Osteoblast (primary cell): ENCODE results near the gene SLC35A2. TPM values are rescaled to one million over a fixed set of nuclear protein-coding genes. Genes with fewer than 3 reads are reported as not detected.
A peak's percentile ranks its signal among the peaks of the same experiment; 100 is the strongest.

Source experiments
- DNase-seq: peaks from one replicate; pipeline ENCODE4 v3.0.0; 2011; ENCODE audit warnings: low spot score, mixed read lengths; ENCODE audit not compliant: insufficient read length; ENCODE audit errors: missing footprints
- H2AFZ ChIP-seq: 2 replicates; pipeline ENCODE4 v1.6.0; 2011; ENCODE audit warnings: mild to moderate bottlenecking, low read length
- H3K27ac ChIP-seq: 2 replicates; pipeline ENCODE4 v1.5.1; 2011; ENCODE audit warnings: mild to moderate bottlenecking, low read depth, low read length, moderate library complexity
- H3K27me3 ChIP-seq: 2 replicates; pipeline ENCODE4 v1.6.0; 2012; ENCODE audit warnings: mild to moderate bottlenecking, control low read depth, inconsistent platforms, low read length, moderate library complexity; ENCODE audit not compliant: insufficient read depth
- H3K36me3 ChIP-seq: 2 replicates; pipeline ENCODE4 v1.5.1; 2011; ENCODE audit warnings: mild to moderate bottlenecking, low read length, control low read depth, moderate library complexity; ENCODE audit not compliant: insufficient read depth
- H3K4me1 ChIP-seq: 2 replicates; pipeline ENCODE4 v1.5.1; 2011; ENCODE audit warnings: mild to moderate bottlenecking, low read length, control low read depth, moderate library complexity; ENCODE audit not compliant: insufficient read depth
- H3K4me2 ChIP-seq: 2 replicates; pipeline ENCODE4 v1.6.0; 2011; ENCODE audit warnings: mild to moderate bottlenecking, low read length; ENCODE audit not compliant: insufficient read depth
- H3K4me3 ChIP-seq: fragments of 200-600 bp; sonication (generic); 3 replicates; pipeline ENCODE4 v1.5.1; 2012; ENCODE audit warnings: mild to moderate bottlenecking, low read length, inconsistent platforms; ENCODE audit not compliant: insufficient read depth
- H3K79me2 ChIP-seq: 2 replicates; pipeline ENCODE4 v1.6.0; 2012; ENCODE audit warnings: mild to moderate bottlenecking, low read length, control low read depth, inconsistent platforms; ENCODE audit not compliant: insufficient read depth
- H3K9me3 ChIP-seq: 2 replicates; pipeline ENCODE4 v1.5.1; 2011; ENCODE audit warnings: low read depth, low read length, control low read depth
- H4K20me1 ChIP-seq: 2 replicates; pipeline ENCODE4 v1.6.0; 2012; ENCODE audit warnings: mild to moderate bottlenecking, low read length, control low read depth; ENCODE audit not compliant: insufficient read depth
- total RNA-seq: library from RNA; depleted of rRNA; stranded (reverse); fragments of >200 nt; gene quantifications from 2 replicates; pipeline ENCODE4 v1.2.3, GENCODE V29; 2012
- TF ChIP-seq, protein P1 (sequence below): IDR thresholded peaks from 2 replicates; pipeline ENCODE4 v1.5.1; 2011; ENCODE audit warnings: mild to moderate bottlenecking, low read depth, low read length, moderate library complexity; ENCODE audit errors: extremely low read depth

SLC35A2 gene
- total RNA-seq, 1 donor = 15.6 TPM

- Histone ChIP-seq H3K27ac (no peak overlapping the region), H3K36me3 (peaks cover 25% of the 10 kb centered on the region), H3K9me3 (no peaks in the 10 kb centered on the region), H3K27me3 (no peaks in the 10 kb centered on the region), H3K79me2 (peaks cover 39% of the 10 kb centered on the region), H3K4me2 (peak overlapping the region; percentile 84), H4K20me1 (peaks cover 3% of the 10 kb centered on the region), H2AFZ (no peak overlapping the region), H3K4me1 (peaks cover 3% of the 10 kb centered on the region), H3K4me3 (peak overlapping the region; percentile 84)
- no peak for DNase-seq
- TF ChIP-seq, protein P1, sequence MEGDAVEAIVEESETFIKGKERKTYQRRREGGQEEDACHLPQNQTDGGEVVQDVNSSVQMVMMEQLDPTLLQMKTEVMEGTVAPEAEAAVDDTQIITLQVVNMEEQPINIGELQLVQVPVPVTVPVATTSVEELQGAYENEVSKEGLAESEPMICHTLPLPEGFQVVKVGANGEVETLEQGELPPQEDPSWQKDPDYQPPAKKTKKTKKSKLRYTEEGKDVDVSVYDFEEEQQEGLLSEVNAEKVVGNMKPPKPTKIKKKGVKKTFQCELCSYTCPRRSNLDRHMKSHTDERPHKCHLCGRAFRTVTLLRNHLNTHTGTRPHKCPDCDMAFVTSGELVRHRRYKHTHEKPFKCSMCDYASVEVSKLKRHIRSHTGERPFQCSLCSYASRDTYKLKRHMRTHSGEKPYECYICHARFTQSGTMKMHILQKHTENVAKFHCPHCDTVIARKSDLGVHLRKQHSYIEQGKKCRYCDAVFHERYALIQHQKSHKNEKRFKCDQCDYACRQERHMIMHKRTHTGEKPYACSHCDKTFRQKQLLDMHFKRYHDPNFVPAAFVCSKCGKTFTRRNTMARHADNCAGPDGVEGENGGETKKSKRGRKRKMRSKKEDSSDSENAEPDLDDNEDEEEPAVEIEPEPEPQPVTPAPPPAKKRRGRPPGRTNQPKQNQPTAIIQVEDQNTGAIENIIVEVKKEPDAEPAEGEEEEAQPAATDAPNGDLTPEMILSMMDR = no peak
These were observed 1.6 kb downstream of the SLC35A2 start for GRCh38 chrX:48909703-48910294.

- Histone ChIP-seq H3K79me2 (peaks cover 39% of the 10 kb centered on the region), H3K9me3 (no peaks in the 10 kb centered on the region), H3K27me3 (no peaks in the 10 kb centered on the region), H2AFZ (no peak overlapping the region), H3K27ac (no peak overlapping the region), H3K4me3 (no peak overlapping the region), H3K4me2 (no peak overlapping the region), H4K20me1 (peaks cover 3% of the 10 kb centered on the region), H3K4me1 (peaks cover 3% of the 10 kb centered on the region), H3K36me3 (peaks cover 18% of the 10 kb centered on the region)
- DNase-seq = peak; percentile 45
- TF ChIP-seq, protein P1 = no peak
These were observed 2.8 kb downstream of the SLC35A2 start for GRCh38 chrX:48908600-48908999.

- Histone ChIP-seq H2AFZ (no peak overlapping the region), H4K20me1 (peaks cover 5% of the 10 kb centered on the region), H3K27ac (no peak overlapping the region), H3K36me3 (peaks cover 28% of the 10 kb centered on the region), H3K4me2 (no peak overlapping the region), H3K4me3 (no peak overlapping the region), H3K9me3 (no peaks in the 10 kb centered on the region), H3K4me1 (peaks cover 3% of the 10 kb centered on the region), H3K27me3 (no peaks in the 10 kb centered on the region), H3K79me2 (peaks cover 29% of the 10 kb centered on the region)
- peak; percentile 38 for DNase-seq
- TF ChIP-seq, protein P1 = no peak
These were observed 6.2 kb downstream of the SLC35A2 start for GRCh38 chrX:48905090-48905790.

DNA sequence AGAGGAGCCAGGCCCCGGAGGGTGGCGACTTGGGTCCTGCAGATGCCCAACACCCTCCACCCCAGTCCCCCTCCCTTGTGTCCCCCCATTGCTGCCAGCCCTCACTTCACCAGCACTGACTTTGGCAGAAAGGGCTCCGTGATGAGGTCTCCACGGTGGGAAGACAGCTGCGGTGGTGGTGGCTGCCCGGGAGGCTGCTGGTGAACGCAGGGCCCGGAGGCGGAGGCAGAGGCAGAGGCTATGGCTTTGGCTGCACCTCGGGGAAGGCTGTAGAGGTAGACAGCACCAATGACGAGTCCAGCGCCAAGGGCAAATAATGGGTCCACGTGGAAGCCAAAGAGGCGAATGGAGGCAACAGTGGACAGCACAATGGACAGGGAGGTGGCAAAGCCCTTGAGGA lies 6.8 kb downstream of the SLC35A2 start:
- H3K4me1 ChIP-seq = no peaks in the 10 kb centered on the region
- TF ChIP-seq, protein P1 = no peak
- no peaks in the 10 kb centered on the region for H3K27me3 ChIP-seq

More for the DNA sequence above, 6.8 kb downstream of the SLC35A2 start:
- no peak overlapping the region for H3K4me2 ChIP-seq
- no peaks in the 10 kb centered on the region for H3K9me3 ChIP-seq
- no peak overlapping the region for H3K4me3 ChIP-seq
- DNase-seq = no peak
- peaks cover 23% of the 10 kb centered on the region for H3K36me3 ChIP-seq
- H4K20me1 ChIP-seq = peaks cover 5% of the 10 kb centered on the region
- peaks cover 24% of the 10 kb centered on the region for H3K79me2 ChIP-seq
- no peak overlapping the region for H2AFZ ChIP-seq
- no peak overlapping the region for H3K27ac ChIP-seq
